Panc1 (cell line): ENCODE measurements around the gene NDOR1. TPM values are rescaled to one million over a fixed set of nuclear protein-coding genes. Genes with fewer than 3 reads are reported as not detected.

Experiments
- ATAC-seq: fragments of 200-7000 bp; cut with Tn5 transposase; 2 replicates; pipeline ENCODE4 v1.9.1; 2020; ENCODE audit warnings: mild to moderate bottlenecking, moderate library complexity
- BruUV-seq: library from RNA; stranded (reverse); fragments of 400-500 nt; replicated peaks from 2 replicates; lab custom pipeline; 2021; lab: Mats Ljungman, UMichigan
- CTCF ChIA-PET: fragments of 300-600 bp; sonication (Branson Sonifier 250); formaldehyde crosslinking; loops from one replicate; lab custom pipeline; 2022; ENCODE audit warnings: antibody characterized with exemption; lab: Charles Lee
- POLR2A ChIA-PET: fragments of 300-600 bp; sonication (Branson Sonifier 250); formaldehyde crosslinking; loops from one replicate; lab custom pipeline; 2022; ENCODE audit warnings: antibody characterized with exemption; lab: Charles Lee
- DNase-seq: peaks from one replicate; pipeline ENCODE4 v3.0.0-alpha.2; 2010; ENCODE audit warnings: low read depth, low spot score
- H3K27ac ChIP-seq: 2 replicates; pipeline ENCODE4 v1.5.1; 2011; ENCODE audit warnings: mild to moderate bottlenecking, low read length, inconsistent platforms
- H3K27me3 ChIP-seq: fragments of 200-500 bp; sonication (Bioruptor generic); 2 replicates; pipeline ENCODE4 v1.6.0; 2014; ENCODE audit warnings: low read length, inconsistent platforms; ENCODE audit not compliant: control insufficient read depth, insufficient read depth
- H3K36me3 ChIP-seq: fragments of 200-500 bp; sonication (Bioruptor generic); 2 replicates; pipeline ENCODE4 v1.5.1; 2014; ENCODE audit warnings: inconsistent platforms, mild to moderate bottlenecking, low read length, moderate library complexity; ENCODE audit not compliant: control insufficient read depth, insufficient read depth
- H3K4me1 ChIP-seq: 2 replicates; pipeline ENCODE4 v1.5.1; 2011; ENCODE audit warnings: inconsistent platforms, mild to moderate bottlenecking, low read length, moderate library complexity; ENCODE audit not compliant: control insufficient read depth, insufficient read depth
- H3K4me3 ChIP-seq, 2 experiments: 2 replicates each; pipeline ENCODE4 v1.5.1; 2011 to 2012; ENCODE audit warnings: low read depth in 2 of 2, low read length in 2 of 2, mild to moderate bottlenecking in 2 of 2, inconsistent platforms in 1 of 2, moderate library complexity in 1 of 2
- H3K9me3 ChIP-seq: fragments of 200-500 bp; sonication (Bioruptor generic); 2 replicates; pipeline ENCODE4 v1.5.1; 2014; ENCODE audit warnings: low read depth, mild to moderate bottlenecking, inconsistent platforms, low read length, moderate library complexity; ENCODE audit not compliant: control insufficient read depth, insufficient read depth
- POLR2AphosphoS5 ChIP-seq: IDR thresholded peaks from 2 replicates; pipeline ENCODE4 v1.6.1; 2012; ENCODE audit warnings: mild to moderate bottlenecking, low read depth, low read length, moderate library complexity
- SIN3A ChIP-seq: IDR thresholded peaks from 2 replicates; pipeline ENCODE4 v1.6.1; 2012; ENCODE audit warnings: low read depth, mild to moderate bottlenecking, low read length, moderate library complexity, borderline replicate concordance; ENCODE audit not compliant: insufficient read depth
- TCF7L2 ChIP-seq: IDR thresholded peaks from 2 replicates; pipeline ENCODE4 v1.6.1; 2011; ENCODE audit warnings: mild to moderate bottlenecking, low read depth, low read length, inconsistent platforms
- in situ Hi-C: cut with HindIII; loops from 2 replicates; pipeline ENCODE4 v1.10.0; 2016; ENCODE audit warnings: low sequenced_read_pairs, low pct_unique_long_range_greater_than_20kb
- intact Hi-C: fragments of 100-400 bp; cut with micrococcal nuclease; formaldehyde crosslinking; loops from one replicate; pipeline ENCODE4 v1.10.0; 2022; ENCODE audit not compliant: unreplicated experiment
- total RNA-seq: library from RNA; stranded (reverse); gene quantifications from one replicate; pipeline ENCODE4 v1.2.1, GENCODE V29; 2021; ENCODE audit not compliant: unreplicated experiment
- TF ChIP-seq, protein P1 (sequence below): fragments of 450-650 bp; IDR thresholded peaks from 2 replicates; pipeline ENCODE4 v1.5.1; 2017; ENCODE audit warnings: mild to moderate bottlenecking
- TF ChIP-seq, protein P2 (sequence below), 2 experiments: IDR thresholded peaks; 2 replicates each; pipeline ENCODE4 v1.6.1; 2011 to 2012; ENCODE audit warnings: low read depth in 2 of 2, control low read depth in 1 of 2, low read length in 1 of 2, mild to moderate bottlenecking in 1 of 2, moderate library complexity in 1 of 2; ENCODE audit not compliant: insufficient read depth in 1 of 2

Gene NDOR1
- total RNA-seq, 1 experiment from 2014 or later = 15.6 TPM

DNA sequence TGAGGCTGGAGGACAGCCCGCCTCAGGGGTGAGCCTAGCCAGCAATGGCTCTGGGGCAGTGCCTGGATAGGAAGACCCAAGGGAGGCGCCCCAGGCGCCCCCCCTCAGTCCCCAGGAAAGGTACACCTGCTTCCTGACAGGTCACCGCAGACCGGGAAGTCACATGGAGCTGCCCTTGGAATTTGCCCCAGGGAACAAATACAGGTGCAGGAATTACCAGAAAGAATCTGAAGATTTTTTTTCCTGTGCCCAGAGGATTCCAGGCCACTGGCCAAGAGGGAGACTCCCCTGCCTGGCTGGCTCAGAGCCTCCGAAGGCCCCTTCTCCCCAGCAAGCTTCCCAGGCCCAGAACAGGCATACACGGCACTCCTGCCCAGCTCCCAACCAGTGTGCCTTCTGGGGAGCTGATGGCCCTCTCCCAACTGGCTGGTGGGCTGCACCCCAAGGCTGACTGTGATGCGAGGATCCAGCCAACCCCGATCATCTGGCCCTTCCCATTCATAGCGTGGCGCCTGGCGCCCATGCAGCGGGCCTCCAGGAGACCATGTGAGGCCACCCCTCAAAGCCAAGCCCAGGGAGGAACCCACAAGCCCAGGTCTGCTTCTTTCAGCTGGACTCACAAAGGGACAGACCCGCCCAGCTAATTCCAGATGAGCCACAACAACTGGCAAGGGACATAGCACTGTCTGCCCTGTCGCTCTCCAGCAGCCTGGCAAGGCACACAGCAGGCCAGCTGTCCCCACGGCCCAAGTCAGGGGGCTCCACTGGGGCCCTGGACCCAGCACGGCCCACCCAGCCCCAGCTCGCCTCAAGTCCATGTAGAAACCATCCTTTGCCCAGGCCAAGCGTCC is 7.2 kb upstream of the NDOR1 start:
- in situ Hi-C loops = no loop called here

DNA sequence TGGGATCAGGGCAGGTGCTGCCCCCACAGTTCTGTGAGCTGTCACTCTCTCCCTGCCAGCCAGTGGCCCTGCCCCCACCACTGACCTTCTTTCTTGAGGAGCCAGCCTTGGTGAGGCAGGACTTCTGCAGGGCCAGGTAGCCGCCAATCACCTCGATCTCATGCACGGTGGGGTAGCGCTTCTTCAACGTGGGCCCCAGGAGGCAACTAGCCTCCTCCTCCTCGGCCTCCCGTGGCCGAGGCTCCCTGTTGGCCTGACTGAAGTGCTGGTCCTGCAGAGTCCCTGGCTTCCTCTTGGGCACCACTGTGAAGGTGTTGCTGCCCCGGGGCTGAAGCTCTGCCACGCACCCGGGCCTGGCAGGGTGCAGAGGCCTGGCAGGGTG is 6.6 kb upstream of the NDOR1 start:
- Histone ChIP-seq H3K4me1 (peaks cover 36% of the 10 kb centered on the region), H3K27ac (peak overlapping the region; percentile 34; the same call in 1 of the 2 replicates), H3K4me3 (peak overlapping the region; percentile 34 to 45), H3K27me3 (no peaks in the 10 kb centered on the region), H3K9me3 (no peaks in the 10 kb centered on the region), H3K36me3 (no peaks in the 10 kb centered on the region)
- ATAC-seq (no peak), DNase-seq (no peak)
- CTCF ChIA-PET = interaction anchor here (1.5 kb wide), 1 partner anchor 10 kb away, joined by 4 read pairs; no protein-coding TSS in a partner anchor
- in situ Hi-C loops = no loop called here
- intact Hi-C loops = no loop called here
- POLR2A ChIA-PET = no interaction called here
- TF ChIP-seq, protein P1, sequence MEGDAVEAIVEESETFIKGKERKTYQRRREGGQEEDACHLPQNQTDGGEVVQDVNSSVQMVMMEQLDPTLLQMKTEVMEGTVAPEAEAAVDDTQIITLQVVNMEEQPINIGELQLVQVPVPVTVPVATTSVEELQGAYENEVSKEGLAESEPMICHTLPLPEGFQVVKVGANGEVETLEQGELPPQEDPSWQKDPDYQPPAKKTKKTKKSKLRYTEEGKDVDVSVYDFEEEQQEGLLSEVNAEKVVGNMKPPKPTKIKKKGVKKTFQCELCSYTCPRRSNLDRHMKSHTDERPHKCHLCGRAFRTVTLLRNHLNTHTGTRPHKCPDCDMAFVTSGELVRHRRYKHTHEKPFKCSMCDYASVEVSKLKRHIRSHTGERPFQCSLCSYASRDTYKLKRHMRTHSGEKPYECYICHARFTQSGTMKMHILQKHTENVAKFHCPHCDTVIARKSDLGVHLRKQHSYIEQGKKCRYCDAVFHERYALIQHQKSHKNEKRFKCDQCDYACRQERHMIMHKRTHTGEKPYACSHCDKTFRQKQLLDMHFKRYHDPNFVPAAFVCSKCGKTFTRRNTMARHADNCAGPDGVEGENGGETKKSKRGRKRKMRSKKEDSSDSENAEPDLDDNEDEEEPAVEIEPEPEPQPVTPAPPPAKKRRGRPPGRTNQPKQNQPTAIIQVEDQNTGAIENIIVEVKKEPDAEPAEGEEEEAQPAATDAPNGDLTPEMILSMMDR = no peak
- TF ChIP-seq, protein P2, sequence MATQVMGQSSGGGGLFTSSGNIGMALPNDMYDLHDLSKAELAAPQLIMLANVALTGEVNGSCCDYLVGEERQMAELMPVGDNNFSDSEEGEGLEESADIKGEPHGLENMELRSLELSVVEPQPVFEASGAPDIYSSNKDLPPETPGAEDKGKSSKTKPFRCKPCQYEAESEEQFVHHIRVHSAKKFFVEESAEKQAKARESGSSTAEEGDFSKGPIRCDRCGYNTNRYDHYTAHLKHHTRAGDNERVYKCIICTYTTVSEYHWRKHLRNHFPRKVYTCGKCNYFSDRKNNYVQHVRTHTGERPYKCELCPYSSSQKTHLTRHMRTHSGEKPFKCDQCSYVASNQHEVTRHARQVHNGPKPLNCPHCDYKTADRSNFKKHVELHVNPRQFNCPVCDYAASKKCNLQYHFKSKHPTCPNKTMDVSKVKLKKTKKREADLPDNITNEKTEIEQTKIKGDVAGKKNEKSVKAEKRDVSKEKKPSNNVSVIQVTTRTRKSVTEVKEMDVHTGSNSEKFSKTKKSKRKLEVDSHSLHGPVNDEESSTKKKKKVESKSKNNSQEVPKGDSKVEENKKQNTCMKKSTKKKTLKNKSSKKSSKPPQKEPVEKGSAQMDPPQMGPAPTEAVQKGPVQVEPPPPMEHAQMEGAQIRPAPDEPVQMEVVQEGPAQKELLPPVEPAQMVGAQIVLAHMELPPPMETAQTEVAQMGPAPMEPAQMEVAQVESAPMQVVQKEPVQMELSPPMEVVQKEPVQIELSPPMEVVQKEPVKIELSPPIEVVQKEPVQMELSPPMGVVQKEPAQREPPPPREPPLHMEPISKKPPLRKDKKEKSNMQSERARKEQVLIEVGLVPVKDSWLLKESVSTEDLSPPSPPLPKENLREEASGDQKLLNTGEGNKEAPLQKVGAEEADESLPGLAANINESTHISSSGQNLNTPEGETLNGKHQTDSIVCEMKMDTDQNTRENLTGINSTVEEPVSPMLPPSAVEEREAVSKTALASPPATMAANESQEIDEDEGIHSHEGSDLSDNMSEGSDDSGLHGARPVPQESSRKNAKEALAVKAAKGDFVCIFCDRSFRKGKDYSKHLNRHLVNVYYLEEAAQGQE (IDR thresholded peaks at IDR 0.05; ENCODE audit: insufficient read depth in 1 of 2, low read depth in 2 of 2, low read length in 1 of 2) = no peak
- TF ChIP-seq SIN3A = no peak
- no peak for TF ChIP-seq POLR2AphosphoS5
- no peak for TF ChIP-seq TCF7L2
- BruUV-seq = no TSS peak

More for the DNA sequence above, 7.2 kb upstream of the NDOR1 start:
- ChIA-PET POLR2A (no interaction called here), CTCF (interaction anchor here (1.5 kb wide), 1 partner anchor 9 kb away, joined by 4 read pairs; no protein-coding TSS in a partner anchor)
- DNase-seq (no peak), ATAC-seq (no peak)
- Histone ChIP-seq H3K36me3 (no peaks in the 10 kb centered on the region), H3K4me1 (peaks cover 39% of the 10 kb centered on the region), H3K4me3 (peak overlapping the region; percentile 34 to 45), H3K27me3 (no peaks in the 10 kb centered on the region), H3K27ac (no peak overlapping the region), H3K9me3 (no peaks in the 10 kb centered on the region)
- TF ChIP-seq, protein P2 (IDR thresholded peaks at IDR 0.05; ENCODE audit: insufficient read depth in 1 of 2, low read depth in 2 of 2, low read length in 1 of 2) = no peak
- no peak for TF ChIP-seq SIN3A
- TF ChIP-seq TCF7L2 = no peak
- TF ChIP-seq, protein P1 = no peak
- TF ChIP-seq POLR2AphosphoS5 = no peak
- no TSS peak for BruUV-seq
- intact Hi-C loops = no loop called here
